IMR-90 (cell line): ENCODE results near the gene TSPEAR. TPM values are rescaled to one million over a fixed set of nuclear protein-coding genes. Genes with fewer than 3 reads are reported as not detected.

Experiments used
- ATAC-seq: fragments of 200-7000 bp; cut with Tn5 transposase; 2 replicates; pipeline ENCODE4 v1.9.1; 2020; ENCODE audit warnings: low read depth, mild to moderate bottlenecking, moderate library complexity
- BruUV-seq: library from RNA; stranded (reverse); fragments of 400-500 nt; replicated peaks from 2 replicates; lab custom pipeline; 2021; lab: Mats Ljungman, UMichigan
- CTCF ChIA-PET: fragments of 300-600 bp; formaldehyde crosslinking; extraction: SDS; loops from one replicate; lab custom pipeline; 2021; ENCODE audit warnings: antibody characterized with exemption; lab: Yijun Ruan, JAX
- POLR2A ChIA-PET: fragments of 300-600 bp; sonication (Branson Sonifier 250); formaldehyde crosslinking; loops from one replicate; lab custom pipeline; 2022; ENCODE audit warnings: antibody characterized with exemption; ENCODE audit not compliant: unreplicated experiment; lab: Charles Lee
- DNase-seq: peaks from one replicate; pipeline ENCODE4 v3.0.0; 2013
- H2AFZ ChIP-seq: replicated peaks from 2 replicates; pipeline ENCODE3; 2013; ENCODE audit warnings: low read length, mild to moderate bottlenecking; ENCODE audit not compliant: poor library complexity
- H2AK5ac ChIP-seq: 2 replicates; pipeline ENCODE4 v1.6.1; 2013; ENCODE audit warnings: low read depth, low read length, inconsistent platforms
- H2AK9ac ChIP-seq: replicated peaks from 2 replicates; pipeline ENCODE3; 2013; ENCODE audit warnings: mild to moderate bottlenecking, low read depth, low read length, moderate library complexity; ENCODE audit not compliant: poor library complexity
- H2BK120ac ChIP-seq: 2 replicates; pipeline ENCODE4 v1.6.1; 2013; ENCODE audit warnings: low read depth, low read length, inconsistent platforms
- H2BK15ac ChIP-seq: 3 replicates; pipeline ENCODE4 v1.6.1; 2013; ENCODE audit warnings: low read depth, low read length, inconsistent platforms
- H2BK20ac ChIP-seq: 2 replicates; pipeline ENCODE4 v1.6.1; 2013; ENCODE audit warnings: low read depth, mild to moderate bottlenecking, inconsistent platforms, low read length, moderate library complexity
- H2BK5ac ChIP-seq: 2 replicates; pipeline ENCODE4 v1.6.1; 2013; ENCODE audit warnings: mild to moderate bottlenecking, low read depth, low read length, inconsistent platforms; ENCODE audit not compliant: poor library complexity, severe bottlenecking
- H3K14ac ChIP-seq: replicated peaks from 2 replicates; pipeline ENCODE4 v1.6.1; 2013; ENCODE audit warnings: low read depth, low read length, inconsistent platforms
- H3K18ac ChIP-seq: 2 replicates; pipeline ENCODE4 v1.6.1; 2013; ENCODE audit warnings: low read depth, low read length, control low read depth
- H3K23ac ChIP-seq: 2 replicates; pipeline ENCODE4 v1.6.1; 2013; ENCODE audit warnings: low read depth, low read length, inconsistent platforms
- H3K27ac ChIP-seq: 2 replicates; pipeline ENCODE4 v1.5.1; 2013; ENCODE audit warnings: mild to moderate bottlenecking, control low read depth, low read length; ENCODE audit not compliant: insufficient read depth
- H3K27me3 ChIP-seq: 2 replicates; pipeline ENCODE4 v1.6.1; 2013; ENCODE audit warnings: low read length; ENCODE audit not compliant: control insufficient read depth, insufficient read depth
- H3K36me3 ChIP-seq: 2 replicates; pipeline ENCODE4 v1.6.1; 2013; ENCODE audit warnings: low read length, mixed read lengths; ENCODE audit not compliant: control insufficient read depth, insufficient read depth
- H3K4ac ChIP-seq: 2 replicates; pipeline ENCODE4 v1.6.1; 2013; ENCODE audit warnings: low read depth, low read length, inconsistent platforms
- H3K4me1 ChIP-seq: 2 replicates; pipeline ENCODE4 v1.6.1; 2013; ENCODE audit warnings: low read length, mixed read lengths; ENCODE audit not compliant: control insufficient read depth, insufficient read depth
- H3K4me2 ChIP-seq: 2 replicates; pipeline ENCODE4 v1.6.1; 2013; ENCODE audit warnings: low read depth, mild to moderate bottlenecking, control low read depth, low read length, moderate library complexity
- H3K4me3 ChIP-seq: 2 replicates; pipeline ENCODE4 v1.5.1; 2013; ENCODE audit warnings: low read depth, mild to moderate bottlenecking, control low read depth, low read length, moderate library complexity; ENCODE audit not compliant: insufficient read depth
- H3K56ac ChIP-seq: 2 replicates; pipeline ENCODE4 v1.6.1; 2013; ENCODE audit warnings: low read length, inconsistent platforms; ENCODE audit not compliant: insufficient read depth; ENCODE audit errors: extremely low read depth
- H3K79me1 ChIP-seq, 2 experiments: 2 replicates each; pipeline ENCODE4 v1.6.1; 2013; ENCODE audit warnings: low read length in 2 of 2, inconsistent platforms in 1 of 2, low read depth in 1 of 2
- H3K9ac ChIP-seq: 2 replicates; pipeline ENCODE4 v1.6.1; 2013; ENCODE audit warnings: low read depth, low read length, control low read depth
- H3K9me1 ChIP-seq: 2 replicates; pipeline ENCODE4 v1.6.1; 2013; ENCODE audit warnings: low read length, inconsistent platforms; ENCODE audit not compliant: insufficient read depth
- H3K9me3 ChIP-seq: 2 replicates; pipeline ENCODE4 v1.6.1; 2013; ENCODE audit warnings: low read length; ENCODE audit not compliant: control insufficient read depth, insufficient read depth
- H4K20me1 ChIP-seq: 2 replicates; pipeline ENCODE4 v1.6.1; 2013; ENCODE audit warnings: low read length, inconsistent platforms; ENCODE audit not compliant: insufficient read depth
- H4K5ac ChIP-seq: 2 replicates; pipeline ENCODE4 v1.6.1; 2013; ENCODE audit warnings: mild to moderate bottlenecking, low read depth, low read length, control low read depth
- H4K8ac ChIP-seq, 2 experiments: 2 replicates each; pipeline ENCODE4 v1.6.1; 2013; ENCODE audit warnings: low read depth in 2 of 2, low read length in 2 of 2, control low read depth in 1 of 2, inconsistent platforms in 1 of 2
- H4K91ac ChIP-seq: 2 replicates; pipeline ENCODE4 v1.6.1; 2013; ENCODE audit warnings: low read depth, low read length, inconsistent platforms; ENCODE audit not compliant: insufficient read depth
- BHLHE40 ChIP-seq: fragments of 150-350 bp; IDR thresholded peaks from 2 replicates; pipeline ENCODE4 v1.6.1; 2016; ENCODE audit warnings: mild to moderate bottlenecking, low read depth, low read length
- CEBPB ChIP-seq: IDR thresholded peaks from 2 replicates; pipeline ENCODE4 v1.6.1; 2012; ENCODE audit warnings: low read depth, low read length, improper control_type of control experiment
- CHD1 ChIP-seq: IDR thresholded peaks from 2 replicates; pipeline ENCODE4 v1.6.1; 2012; ENCODE audit warnings: low read depth, low read length, improper control_type of control experiment
- FOS ChIP-seq: fragments of 150-350 bp; IDR thresholded peaks from 2 replicates; pipeline ENCODE4 v1.6.1; 2016; ENCODE audit warnings: low read depth, low read length
- MAFK ChIP-seq: IDR thresholded peaks from 2 replicates; pipeline ENCODE4 v1.6.1; 2012; ENCODE audit warnings: low read depth, low read length, improper control_type of control experiment
- MXI1 ChIP-seq: IDR thresholded peaks from 2 replicates; pipeline ENCODE4 v1.6.1; 2012; ENCODE audit warnings: low read depth, mild to moderate bottlenecking, low read length, moderate library complexity, borderline replicate concordance
- POLR2A ChIP-seq: IDR thresholded peaks from 2 replicates; pipeline ENCODE4 v1.6.1; 2012; ENCODE audit warnings: mild to moderate bottlenecking, low read depth, low read length
- RAD21 ChIP-seq: IDR thresholded peaks from 2 replicates; pipeline ENCODE4 v1.6.1; 2012; ENCODE audit warnings: low read length, improper control_type of control experiment
- RCOR1 ChIP-seq: IDR thresholded peaks from 2 replicates; pipeline ENCODE4 v1.6.1; 2012; ENCODE audit warnings: mild to moderate bottlenecking, low read length, improper control_type of control experiment; ENCODE audit not compliant: insufficient replicate concordance
- RFX5 ChIP-seq: IDR thresholded peaks from 2 replicates; pipeline ENCODE4 v1.8.0; 2012; ENCODE audit warnings: low read depth, mild to moderate bottlenecking, low read length, moderate library complexity
- SMC3 ChIP-seq: fragments of 150-350 bp; IDR thresholded peaks from 2 replicates; pipeline ENCODE4 v1.6.1; 2016; ENCODE audit warnings: low read depth, mild to moderate bottlenecking, antibody characterized with exemption, low read length, moderate library complexity
- WGBS, 2 experiments: methylation state at CpG; one replicate each; pipeline versions ENCODE4 v1.1.5 to v1.1.7; 2013; ENCODE audit warnings: missing lambda C conversion rate in 2 of 2; ENCODE audit not compliant: insufficient read length in 1 of 2; ENCODE audit errors: extremely low coverage in 2 of 2; 5-methylcytosine and 5-hydroxymethylcytosine counted together
- dilution Hi-C: fragments of 300-500 bp; cut with HindIII; formaldehyde crosslinking; loops from one replicate; pipeline ENCODE4 v1.14.3; 2018; ENCODE audit warnings: low sequenced_read_pairs; ENCODE audit not compliant: unreplicated experiment
- in situ Hi-C: fragments of 300-500 bp; cut with MboI; formaldehyde crosslinking; loops from 3 replicates; pipeline ENCODE4 v1.14.3; 2019; ENCODE audit warnings: low sequenced_read_pairs, inconsistent platforms, mixed read lengths
- intact Hi-C: fragments of 100-400 bp; cut with micrococcal nuclease; formaldehyde crosslinking; loops from 2 replicates; pipeline ENCODE4 v1.10.0; 2022
- polyA plus RNA-seq, 3 experiments: library from polyadenylated mRNA; depleted of rRNA; stranded (reverse); fragments of >200 nt; gene quantifications; 2 replicates each; pipeline ENCODE4 v1.2.3, GENCODE V29; 2012; ENCODE audit warnings: low replicate concordance in 1 of 3
- total RNA-seq: library from RNA; depleted of rRNA; stranded (reverse); fragments of >200 nt; gene quantifications from 2 replicates; pipeline ENCODE4 v1.2.3, GENCODE V29; 2012
- TF ChIP-seq, protein P1 (sequence below): fragments of 150-350 bp; IDR thresholded peaks from 2 replicates; pipeline ENCODE4 v1.6.1; 2017; ENCODE audit warnings: mild to moderate bottlenecking, antibody characterized with exemption, low read length, low read depth

The TSPEAR gene
- total and polyA plus RNA-seq, 2 of the 4 experiments (the other 2 are of a cell fraction): not detected

GRCh38 chr21:44520326-44521300 is 190.8 kb downstream of the TSPEAR start (continued):
- no peak for TF ChIP-seq RFX5
- no peak for TF ChIP-seq CHD1

- Histone ChIP-seq H3K18ac (no peak overlapping the region), H3K9me1 (no peaks in the 10 kb centered on the region), H3K9ac (no peak overlapping the region), H4K20me1 (no peaks in the 10 kb centered on the region), H3K4ac (no peak overlapping the region), H3K4me3 (no peak overlapping the region), H4K8ac (no peak overlapping the region), H3K27ac (no peak overlapping the region), H2BK20ac (no peak overlapping the region), H2AFZ (no peak overlapping the region), H3K4me1 (no peaks in the 10 kb centered on the region), H2AK5ac (no peak overlapping the region), H3K36me3 (no peaks in the 10 kb centered on the region), H3K27me3 (no peaks in the 10 kb centered on the region), H2BK120ac (no peak overlapping the region), H2AK9ac (no peak overlapping the region), H3K14ac (no peak overlapping the region), H4K5ac (no peak overlapping the region), H3K23ac (no peak overlapping the region), H3K56ac (no peak overlapping the region), H3K9me3 (peaks cover 11% of the 10 kb centered on the region), H2BK5ac (no peak overlapping the region), H2BK15ac (no peak overlapping the region), H3K79me1 (no peaks in the 10 kb centered on the region), H4K91ac (no peak overlapping the region), H3K4me2 (no peak overlapping the region)
- no TSS peak for BruUV-seq
- WGBS, 2 experiments: 83% methylated on average over 13 of the region's 28 CpGs; no CpG with 5 or more reads in 1 of the 2 experiments
- intact Hi-C loops (no loop called here), in situ Hi-C loops (loop anchor here (25.0 kb wide), 1 partner anchor 418 kb away; the partner anchor contains the start of gene SLX9), dilution Hi-C loops (no loop called here)
- no peak for ATAC-seq
- DNase-seq: no peak
- ChIA-PET POLR2A (no interaction called here), CTCF (no interaction called here)
- TF ChIP-seq MXI1: no peak
- no peak for TF ChIP-seq RAD21
- TF ChIP-seq MAFK: no peak
- no peak for TF ChIP-seq SMC3
- TF ChIP-seq BHLHE40: no peak
- TF ChIP-seq RFX5: no peak
- TF ChIP-seq FOS: no peak
- no peak for TF ChIP-seq CEBPB
- TF ChIP-seq, protein P1, sequence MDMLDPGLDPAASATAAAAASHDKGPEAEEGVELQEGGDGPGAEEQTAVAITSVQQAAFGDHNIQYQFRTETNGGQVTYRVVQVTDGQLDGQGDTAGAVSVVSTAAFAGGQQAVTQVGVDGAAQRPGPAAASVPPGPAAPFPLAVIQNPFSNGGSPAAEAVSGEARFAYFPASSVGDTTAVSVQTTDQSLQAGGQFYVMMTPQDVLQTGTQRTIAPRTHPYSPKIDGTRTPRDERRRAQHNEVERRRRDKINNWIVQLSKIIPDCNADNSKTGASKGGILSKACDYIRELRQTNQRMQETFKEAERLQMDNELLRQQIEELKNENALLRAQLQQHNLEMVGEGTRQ: no peak
- TF ChIP-seq RCOR1: no peak
- TF ChIP-seq POLR2A: no peak
Measured at GRCh38 chr21:44519346-44520325, 191.7 kb downstream of the TSPEAR start.
